ENCODE measurements around the gene PLEKHM3. TPM values are rescaled to one million over a fixed set of nuclear protein-coding genes. Genes with fewer than 3 reads are reported as not detected.

The PLEKHM3 gene
- total and polyA plus RNA-seq, 2 of the 13 experiments (the other 11 are each of a cell fraction or from before 2014, with no cell fraction given), result 4.5 to 4.7 TPM

DNA sequence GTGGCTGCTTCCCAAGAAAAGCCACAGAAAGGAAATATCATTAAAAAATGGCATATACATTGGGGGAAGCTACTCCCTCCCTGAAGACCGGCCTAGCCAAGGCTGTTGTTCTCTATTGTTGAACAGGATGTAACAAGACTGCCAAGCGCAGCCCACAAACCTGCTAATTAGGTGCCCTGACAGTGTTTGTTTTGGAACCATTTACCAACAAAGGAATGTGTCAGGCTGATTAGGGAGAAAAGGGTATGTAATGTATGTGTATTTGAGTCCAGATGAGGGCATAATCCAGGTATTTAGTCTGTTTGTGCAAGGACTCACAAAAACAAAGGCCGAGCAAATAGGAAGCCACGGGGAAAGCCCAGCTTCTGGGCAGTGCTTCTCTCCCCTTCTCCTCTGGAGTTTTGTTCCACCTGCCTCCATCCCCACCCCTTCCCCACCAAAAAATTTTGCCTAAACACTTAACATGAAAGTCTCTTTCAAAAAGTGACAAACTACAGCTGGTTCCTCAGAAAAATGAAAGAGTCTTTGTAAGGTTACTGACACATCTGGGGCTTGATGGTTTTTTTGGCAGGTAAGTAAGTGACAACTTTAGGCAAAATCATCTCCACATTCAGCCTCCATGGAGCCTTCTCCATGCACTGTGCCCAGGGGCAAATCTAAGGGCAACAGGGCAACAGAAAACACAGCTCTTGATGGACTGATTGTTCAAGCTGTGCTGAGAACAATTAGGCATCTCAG lies 177.4 kb downstream of the PLEKHM3 start (continued):
- TF ChIP-seq, protein P1, sequence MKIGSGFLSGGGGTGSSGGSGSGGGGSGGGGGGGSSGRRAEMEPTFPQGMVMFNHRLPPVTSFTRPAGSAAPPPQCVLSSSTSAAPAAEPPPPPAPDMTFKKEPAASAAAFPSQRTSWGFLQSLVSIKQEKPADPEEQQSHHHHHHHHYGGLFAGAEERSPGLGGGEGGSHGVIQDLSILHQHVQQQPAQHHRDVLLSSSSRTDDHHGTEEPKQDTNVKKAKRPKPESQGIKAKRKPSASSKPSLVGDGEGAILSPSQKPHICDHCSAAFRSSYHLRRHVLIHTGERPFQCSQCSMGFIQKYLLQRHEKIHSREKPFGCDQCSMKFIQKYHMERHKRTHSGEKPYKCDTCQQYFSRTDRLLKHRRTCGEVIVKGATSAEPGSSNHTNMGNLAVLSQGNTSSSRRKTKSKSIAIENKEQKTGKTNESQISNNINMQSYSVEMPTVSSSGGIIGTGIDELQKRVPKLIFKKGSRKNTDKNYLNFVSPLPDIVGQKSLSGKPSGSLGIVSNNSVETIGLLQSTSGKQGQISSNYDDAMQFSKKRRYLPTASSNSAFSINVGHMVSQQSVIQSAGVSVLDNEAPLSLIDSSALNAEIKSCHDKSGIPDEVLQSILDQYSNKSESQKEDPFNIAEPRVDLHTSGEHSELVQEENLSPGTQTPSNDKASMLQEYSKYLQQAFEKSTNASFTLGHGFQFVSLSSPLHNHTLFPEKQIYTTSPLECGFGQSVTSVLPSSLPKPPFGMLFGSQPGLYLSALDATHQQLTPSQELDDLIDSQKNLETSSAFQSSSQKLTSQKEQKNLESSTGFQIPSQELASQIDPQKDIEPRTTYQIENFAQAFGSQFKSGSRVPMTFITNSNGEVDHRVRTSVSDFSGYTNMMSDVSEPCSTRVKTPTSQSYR (CRISPR knock-in tag; IDR thresholded peaks at IDR 0.05; ENCODE audit: borderline replicate concordance), result peak; percentile 63; the same call in 1 of the 2 replicates
- no peak for TF ChIP-seq SUZ12 (IDR thresholded peaks at IDR 0.05; ENCODE audit: low read depth, low read length)
- no peak for TF ChIP-seq GABPA (IDR thresholded peaks at IDR 0.05; ENCODE audit: low read depth, low read length)
- peak; percentile 68 for TF ChIP-seq GABPA (CRISPR knock-in tag; IDR thresholded peaks at IDR 0.05; ENCODE audit: low read depth)
- 0 out of 2 replicates have a peak, but pooled peaks have one; percentile 1 for TF ChIP-seq MYC (CRISPR knock-in tag; IDR thresholded peaks at IDR 0.05; ENCODE audit: borderline replicate concordance)
- TF ChIP-seq, protein P2, sequence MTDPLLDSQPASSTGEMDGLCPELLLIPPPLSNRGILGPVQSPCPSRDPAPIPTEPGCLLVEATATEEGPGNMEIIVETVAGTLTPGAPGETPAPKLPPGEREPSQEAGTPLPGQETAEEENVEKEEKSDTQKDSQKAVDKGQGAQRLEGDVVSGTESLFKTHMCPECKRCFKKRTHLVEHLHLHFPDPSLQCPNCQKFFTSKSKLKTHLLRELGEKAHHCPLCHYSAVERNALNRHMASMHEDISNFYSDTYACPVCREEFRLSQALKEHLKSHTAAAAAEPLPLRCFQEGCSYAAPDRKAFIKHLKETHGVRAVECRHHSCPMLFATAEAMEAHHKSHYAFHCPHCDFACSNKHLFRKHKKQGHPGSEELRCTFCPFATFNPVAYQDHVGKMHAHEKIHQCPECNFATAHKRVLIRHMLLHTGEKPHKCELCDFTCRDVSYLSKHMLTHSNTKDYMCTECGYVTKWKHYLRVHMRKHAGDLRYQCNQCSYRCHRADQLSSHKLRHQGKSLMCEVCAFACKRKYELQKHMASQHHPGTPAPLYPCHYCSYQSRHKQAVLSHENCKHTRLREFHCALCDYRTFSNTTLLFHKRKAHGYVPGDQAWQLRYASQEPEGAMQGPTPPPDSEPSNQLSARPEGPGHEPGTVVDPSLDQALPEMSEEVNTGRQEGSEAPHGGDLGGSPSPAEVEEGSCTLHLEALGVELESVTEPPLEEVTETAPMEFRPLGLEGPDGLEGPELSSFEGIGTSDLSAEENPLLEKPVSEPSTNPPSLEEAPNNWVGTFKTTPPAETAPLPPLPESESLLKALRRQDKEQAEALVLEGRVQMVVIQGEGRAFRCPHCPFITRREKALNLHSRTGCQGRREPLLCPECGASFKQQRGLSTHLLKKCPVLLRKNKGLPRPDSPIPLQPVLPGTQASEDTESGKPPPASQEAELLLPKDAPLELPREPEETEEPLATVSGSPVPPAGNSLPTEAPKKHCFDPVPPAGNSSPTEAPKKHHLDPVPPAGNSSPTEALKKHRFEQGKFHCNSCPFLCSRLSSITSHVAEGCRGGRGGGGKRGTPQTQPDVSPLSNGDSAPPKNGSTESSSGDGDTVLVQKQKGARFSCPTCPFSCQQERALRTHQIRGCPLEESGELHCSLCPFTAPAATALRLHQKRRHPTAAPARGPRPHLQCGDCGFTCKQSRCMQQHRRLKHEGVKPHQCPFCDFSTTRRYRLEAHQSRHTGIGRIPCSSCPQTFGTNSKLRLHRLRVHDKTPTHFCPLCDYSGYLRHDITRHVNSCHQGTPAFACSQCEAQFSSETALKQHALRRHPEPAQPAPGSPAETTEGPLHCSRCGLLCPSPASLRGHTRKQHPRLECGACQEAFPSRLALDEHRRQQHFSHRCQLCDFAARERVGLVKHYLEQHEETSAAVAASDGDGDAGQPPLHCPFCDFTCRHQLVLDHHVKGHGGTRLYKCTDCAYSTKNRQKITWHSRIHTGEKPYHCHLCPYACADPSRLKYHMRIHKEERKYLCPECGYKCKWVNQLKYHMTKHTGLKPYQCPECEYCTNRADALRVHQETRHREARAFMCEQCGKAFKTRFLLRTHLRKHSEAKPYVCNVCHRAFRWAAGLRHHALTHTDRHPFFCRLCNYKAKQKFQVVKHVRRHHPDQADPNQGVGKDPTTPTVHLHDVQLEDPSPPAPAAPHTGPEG (CRISPR knock-in tag; IDR thresholded peaks at IDR 0.05), result 0 out of 2 replicates have a peak, but pooled peaks have one; percentile 6
- TF ChIP-seq KDM3A (CRISPR knock-in tag; IDR thresholded peaks at IDR 0.05; ENCODE audit: low read depth), result peak; percentile 76; the same call in 1 of the 2 replicates
- TF ChIP-seq ZFP36L2 (CRISPR knock-in tag; IDR thresholded peaks at IDR 0.05), result 0 out of 2 replicates have a peak, but pooled peaks have one; percentile 37
- no peak for TF ChIP-seq ZNF260 (CRISPR knock-in tag; IDR thresholded peaks at IDR 0.05; ENCODE audit: borderline replicate concordance, low read depth)
- TF ChIP-seq TBL1XR1 (IDR thresholded peaks at IDR 0.05; ENCODE audit: borderline replicate concordance, low read length, partially characterized antibody), result no peak
- TF ChIP-seq ZNF20 (CRISPR knock-in tag; IDR thresholded peaks at IDR 0.05), result no peak
- no peak for TF ChIP-seq MTF1 (CRISPR knock-in tag; IDR thresholded peaks at IDR 0.05)
- TF ChIP-seq, protein P3, sequence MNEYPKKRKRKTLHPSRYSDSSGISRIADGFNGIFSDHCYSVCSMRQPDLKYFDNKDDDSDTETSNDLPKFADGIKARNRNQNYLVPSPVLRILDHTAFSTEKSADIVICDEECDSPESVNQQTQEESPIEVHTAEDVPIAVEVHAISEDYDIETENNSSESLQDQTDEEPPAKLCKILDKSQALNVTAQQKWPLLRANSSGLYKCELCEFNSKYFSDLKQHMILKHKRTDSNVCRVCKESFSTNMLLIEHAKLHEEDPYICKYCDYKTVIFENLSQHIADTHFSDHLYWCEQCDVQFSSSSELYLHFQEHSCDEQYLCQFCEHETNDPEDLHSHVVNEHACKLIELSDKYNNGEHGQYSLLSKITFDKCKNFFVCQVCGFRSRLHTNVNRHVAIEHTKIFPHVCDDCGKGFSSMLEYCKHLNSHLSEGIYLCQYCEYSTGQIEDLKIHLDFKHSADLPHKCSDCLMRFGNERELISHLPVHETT (CRISPR knock-in tag; conservative IDR thresholded peaks at IDR 0.05), result peak; percentile 76; the same call in 1 of the 2 replicates
- no peak for TF ChIP-seq NKX3-1 (CRISPR knock-in tag; IDR thresholded peaks at IDR 0.05)
- 0 out of 2 replicates have a peak, but pooled peaks have one; percentile 78 for TF ChIP-seq ZBTB42 (CRISPR knock-in tag; IDR thresholded peaks at IDR 0.05)
- no peak for TF ChIP-seq ZC3H4 (CRISPR knock-in tag; IDR thresholded peaks at IDR 0.05; ENCODE audit: borderline replicate concordance)
- peak; percentile 74; the same call in 1 of the 2 replicates for TF ChIP-seq ZNF317 (CRISPR knock-in tag; IDR thresholded peaks at IDR 0.05)
- TF ChIP-seq XRCC5 (optimal IDR thresholded peaks at IDR 0.05; ENCODE audit: low read length), result peak; percentile 22
- TF ChIP-seq ATF7 (IDR thresholded peaks at IDR 0.05), result peak; percentile 83
- TF ChIP-seq ATF7 (CRISPR knock-in tag; IDR thresholded peaks at IDR 0.05), result peak; percentile 73; the same call in 1 of the 2 replicates

All from HepG2 (cell line).